A549 (cell line): ENCODE results near the gene SLC35B2. TPM values are rescaled to one million over a fixed set of nuclear protein-coding genes. Genes with fewer than 3 reads are reported as not detected.
A peak's percentile ranks its signal among the peaks of the same experiment; 100 is the strongest.

Experiments
- ATAC-seq, 2 experiments: fragments of 200-7000 bp in 1 of 2; fragments of >200 bp in 1 of 2; cut with Nextera tagmentation in 1 of 2; cut with Tn5 transposase in 1 of 2; 3 replicates each; pipeline versions ENCODE4 v1.8.0 to v1.9.1; 2018 to 2020; ENCODE audit warnings: mild to moderate bottlenecking in 1 of 2, moderate library complexity in 1 of 2
- CTCF ChIA-PET: fragments of 300-600 bp; sonication (Branson Sonifier 250); formaldehyde crosslinking; extraction: SDS; loops from one replicate; lab custom pipeline; 2021; ENCODE audit warnings: antibody characterized with exemption, inconsistent platforms; lab: Yijun Ruan, JAX
- POLR2A ChIA-PET: fragments of 350-600 bp; formaldehyde crosslinking; extraction: SDS; loops from one replicate; lab custom pipeline; 2021; ENCODE audit warnings: antibody characterized with exemption, inconsistent platforms; lab: Yijun Ruan, JAX
- DNase-seq, 2 experiments: peaks; one replicate each; pipeline versions ENCODE4 v3.0.0 to v3.0.0-alpha.2; 2011 to 2016; ENCODE audit warnings: low read depth in 1 of 2, low spot score in 1 of 2
- FAIRE-seq: peaks from 2 replicates; lab custom pipeline; 2011; peaks lifted over from hg19 to GRCh38; lab: Jason Lieb, UNC
- H3K27ac ChIP-seq, 2 experiments: fragments of >200 bp; sonication (Bioruptor Twin); formaldehyde crosslinking; 3 replicates each; pipeline ENCODE4 v1.5.1; 2016 to 2017
- H3K4me1 ChIP-seq: fragments of >200 bp; sonication (Bioruptor Twin); formaldehyde crosslinking; 3 replicates; pipeline ENCODE4 v1.6.1; 2016
- H3K4me2 ChIP-seq: fragments of >200 bp; sonication (Bioruptor Twin); formaldehyde crosslinking; 3 replicates; pipeline ENCODE4 v1.6.1; 2016
- H3K4me3 ChIP-seq: fragments of >200 bp; sonication (Bioruptor Twin); formaldehyde crosslinking; 3 replicates; pipeline ENCODE4 v1.5.1; 2016
- H3K9me3 ChIP-seq: fragments of >200 bp; sonication (Bioruptor Twin); formaldehyde crosslinking; 3 replicates; pipeline ENCODE4 v1.6.1; 2016
- ATOH8 ChIP-seq: fragments of 250-450 bp; sonication (Bioruptor Pico); IDR thresholded peaks from 2 replicates; pipeline ENCODE4 v1.5.0; 2020; ENCODE audit warnings: low read depth, mild to moderate bottlenecking, moderate library complexity
- BCL3 ChIP-seq: fragments of >200 bp; sonication (Bioruptor Twin); formaldehyde crosslinking; IDR thresholded peaks from 3 replicates; pipeline ENCODE4 v1.6.1; 2016
- CEBPB ChIP-seq, 2 experiments: fragments of >200 bp in 1 of 2; sonication (Bioruptor Twin) in 1 of 2; formaldehyde crosslinking in 1 of 2; IDR thresholded peaks; 2 replicates each; pipeline ENCODE4 v1.6.1; 2012 to 2016
- CHD2 ChIP-seq: fragments of 150-350 bp; IDR thresholded peaks from 2 replicates; pipeline ENCODE4 v1.6.1; 2014; ENCODE audit warnings: low read length; ENCODE audit not compliant: partially characterized antibody
- EHF ChIP-seq: fragments of 250-450 bp; sonication (Bioruptor Pico); IDR thresholded peaks from 2 replicates; pipeline ENCODE4 v1.5.0; 2020; ENCODE audit warnings: mild to moderate bottlenecking
- ELK1 ChIP-seq: fragments of 150-350 bp; IDR thresholded peaks from 2 replicates; pipeline ENCODE4 v1.6.1; 2014; ENCODE audit warnings: low read depth, mild to moderate bottlenecking, low read length
- EP300 ChIP-seq, 2 experiments: fragments of >200 bp; sonication (Bioruptor Twin); formaldehyde crosslinking; IDR thresholded peaks; 2 replicates in 1 of 2; 3 replicates in 1 of 2; pipeline ENCODE4 v1.6.1; 2016 to 2017
- ESRRA ChIP-seq: fragments of 150-350 bp; IDR thresholded peaks from 2 replicates; pipeline ENCODE4 v1.6.1; 2014; ENCODE audit warnings: mild to moderate bottlenecking, low read length, borderline replicate concordance
- FOXS1 ChIP-seq: fragments of 250-450 bp; sonication (Bioruptor Pico); IDR thresholded peaks from 2 replicates; pipeline ENCODE4 v1.5.0; 2020; ENCODE audit warnings: mild to moderate bottlenecking, moderate library complexity
- GATA3 ChIP-seq: IDR thresholded peaks from 2 replicates; pipeline ENCODE4 v1.6.1; 2012; ENCODE audit warnings: borderline replicate concordance
- HDAC2 ChIP-seq: fragments of 200-600 bp; sonication (generic); IDR thresholded peaks from 2 replicates; pipeline ENCODE4 v1.6.1; 2016
- HMGXB4 ChIP-seq: fragments of 250-450 bp; sonication (Bioruptor Pico); IDR thresholded peaks from 2 replicates; pipeline ENCODE4 v1.5.0; 2021; ENCODE audit warnings: mild to moderate bottlenecking, moderate library complexity, borderline replicate concordance
- HOXA7 ChIP-seq: fragments of 250-450 bp; sonication (Bioruptor Pico); IDR thresholded peaks from 2 replicates; pipeline ENCODE4 v1.5.0; 2020; ENCODE audit warnings: mild to moderate bottlenecking, moderate library complexity
- JUNB ChIP-seq: fragments of >200 bp; sonication (Bioruptor Twin); formaldehyde crosslinking; IDR thresholded peaks from 2 replicates; pipeline ENCODE4 v1.6.1; 2016
- KDM1A ChIP-seq: fragments of 200-600 bp; sonication (generic); IDR thresholded peaks from 2 replicates; pipeline ENCODE4 v1.6.1; 2016; ENCODE audit warnings: low read depth, mild to moderate bottlenecking
- KDM5A ChIP-seq: fragments of 200-600 bp; sonication (generic); IDR thresholded peaks from 2 replicates; pipeline ENCODE4 v1.6.1; 2016; ENCODE audit warnings: antibody characterized with exemption, mild to moderate bottlenecking
- MAX ChIP-seq: IDR thresholded peaks from 2 replicates; pipeline ENCODE4 v1.6.1; 2012
- MAZ ChIP-seq: fragments of 150-350 bp; IDR thresholded peaks from 2 replicates; pipeline ENCODE4 v1.6.1; 2014; ENCODE audit warnings: antibody characterized with exemption, low read depth, low read length, borderline replicate concordance
- MYC ChIP-seq: IDR thresholded peaks from 2 replicates; pipeline ENCODE4 v1.6.1; 2012; ENCODE audit warnings: mild to moderate bottlenecking, inconsistent platforms, low read length, improper control_type of control experiment, borderline replicate concordance
- NFE2L2 ChIP-seq: fragments of 150-350 bp; conservative IDR thresholded peaks from 2 replicates; pipeline ENCODE4 v1.6.1; 2014; ENCODE audit warnings: low read length
- POLR2A ChIP-seq: IDR thresholded peaks from 2 replicates; pipeline ENCODE4 v1.6.1; 2012; ENCODE audit warnings: mild to moderate bottlenecking, low read length
- RAD21 ChIP-seq, 2 experiments: fragments of >200 bp in 1 of 2; sonication (Bioruptor Twin) in 1 of 2; formaldehyde crosslinking in 1 of 2; IDR thresholded peaks in 1 of 2; conservative IDR thresholded peaks in 1 of 2; 2 replicates in 1 of 2; 3 replicates in 1 of 2; pipeline ENCODE4 v1.6.1; 2012 to 2018; ENCODE audit warnings: inconsistent platforms in 1 of 2
- RARB ChIP-seq: fragments of 250-450 bp; sonication (Bioruptor Pico); IDR thresholded peaks from 2 replicates; pipeline ENCODE4 v1.8.0; 2021; ENCODE audit warnings: mild to moderate bottlenecking, moderate library complexity
- RCOR1 ChIP-seq: fragments of 150-350 bp; IDR thresholded peaks from 2 replicates; pipeline ENCODE4 v1.6.1; 2014; ENCODE audit warnings: antibody characterized with exemption, low read length, low read depth
- RFX5 ChIP-seq: fragments of 450-650 bp; IDR thresholded peaks from 2 replicates; pipeline ENCODE4 v1.7.1; 2014; ENCODE audit warnings: antibody characterized with exemption, mild to moderate bottlenecking, moderate library complexity
- TFCP2L1 ChIP-seq: fragments of 250-450 bp; sonication (Bioruptor Pico); IDR thresholded peaks from 2 replicates; pipeline ENCODE4 v1.5.0; 2021; ENCODE audit warnings: mild to moderate bottlenecking
- ZNF302 ChIP-seq: fragments of 250-450 bp; sonication (Bioruptor Pico); IDR thresholded peaks from 2 replicates; pipeline ENCODE4 v1.9.0; 2021; ENCODE audit warnings: inconsistent platforms, mild to moderate bottlenecking, moderate library complexity
- WGBS: methylation state at CpG from one replicate; pipeline ENCODE4 v1.1.6; 2017; ENCODE audit errors: missing lambda C conversion rate; 5-methylcytosine and 5-hydroxymethylcytosine counted together
- polyA plus RNA-seq, 4 experiments: library from polyadenylated mRNA; depleted of rRNA in 3 of 4; stranded (reverse); fragments of >200 nt; fragmentation: RNase III in 1 of 4; extraction: RNeasy Plus Mini Kit Qiagen cat#74134 plus additional on column Dnase treatment in 1 of 4; gene quantifications; 2 replicates in 3 of 4; 3 replicates in 1 of 4; pipeline ENCODE4 v1.2.3, GENCODE V29; 2011 to 2017

Gene SLC35B2
- polyA plus RNA-seq, 2 of the 4 experiments (the other 2 are of a cell fraction), result 44.5 to 45.6 TPM

GRCh38 chr6:44271914-44272313 is 14.6 kb upstream of the SLC35B2 start:
- FAIRE-seq (no peak), ATAC-seq (no peak), DNase-seq (no peak)
- H3K9me3 ChIP-seq, result no peaks in the 10 kb centered on the region
- no peak overlapping the region for H3K4me2 ChIP-seq
- TF ChIP-seq KDM5A, result no peak
- TF ChIP-seq RFX5, result no peak
- TF ChIP-seq BCL3, result no peak
- TF ChIP-seq POLR2A, result no peak
- TF ChIP-seq TFCP2L1 (CRISPR knock-in tag), result no peak
- no peak for TF ChIP-seq GATA3
- no peak for TF ChIP-seq MAX
- TF ChIP-seq CEBPB (IDR thresholded peaks at IDR 0.05), result no peak
- TF ChIP-seq HDAC2, result no peak
- TF ChIP-seq ATOH8 (CRISPR knock-in tag), result no peak
- no peak for TF ChIP-seq ZNF302 (CRISPR knock-in tag)
- no peaks in the 10 kb centered on the region for H3K4me1 ChIP-seq
- 50% methylated on average over 2 of the region's 3 CpGs for WGBS
- ChIA-PET POLR2A (no interaction called here), CTCF (interaction anchor here (1.0 to 6.2 kb wide), 5 partner anchors 15 to 67 kb away, joined by 3 to 44 read pairs (median 4); no protein-coding TSS in a partner anchor)
- H3K27ac ChIP-seq, result no peak overlapping the region
- no peak overlapping the region for H3K4me3 ChIP-seq

GRCh38 chr6:44271406-44271723 is 14.0 kb upstream of the SLC35B2 start:
- Histone ChIP-seq H3K27ac (no peak overlapping the region), H3K4me3 (no peak overlapping the region; the same call in 2 of the 3 replicates), H3K9me3 (no peaks in the 10 kb centered on the region), H3K4me2 (peak overlapping the region; percentile 96; the same call in 2 of the 3 replicates), H3K4me1 (no peaks in the 10 kb centered on the region)
- TF ChIP-seq CHD2 (no peak), RAD21 (conservative IDR thresholded peaks at IDR 0.05 in 1 of 2, IDR thresholded peaks at IDR 0.05 in 1 of 2) (no peak), ZNF302 (CRISPR knock-in tag) (no peak), MAZ (no peak), KDM1A (no peak), ELK1 (no peak), GATA3 (no peak), MYC (no peak), NFE2L2 (no peak), RARB (no peak), RCOR1 (no peak), ESRRA (no peak), FOXS1 (CRISPR knock-in tag) (no peak), HOXA7 (CRISPR knock-in tag) (no peak), POLR2A (no peak), EP300 (IDR thresholded peaks at IDR 0.05) (no peak), JUNB (no peak), HMGXB4 (CRISPR knock-in tag) (no peak), EHF (CRISPR knock-in tag) (no peak)
- ATAC-seq (no peak), FAIRE-seq (no peak), DNase-seq (no peak)
- WGBS, result 88% methylated on average over 6 of the region's 6 CpGs
- ChIA-PET POLR2A (no interaction called here), CTCF (interaction anchor here (0.8 to 6.2 kb wide), 7 partner anchors 15 to 72 kb away, joined by 3 to 181 read pairs (median 4); no protein-coding TSS in a partner anchor)
